Muscle of leg (tissue), 11 donors: ENCODE results near the gene BARD1. TPM values are rescaled to one million over a fixed set of nuclear protein-coding genes. Genes with fewer than 3 reads are reported as not detected.
"Not testable (repeated sequence)": the region's sequence is repeated elsewhere in the genome, so short reads cannot be mapped to it uniquely, and the experiment has no call there.

Experiments
- DNase-seq: peaks from one replicate; pipeline ENCODE4 v3.0.0; 2013
- H3K27ac ChIP-seq: one replicate; pipeline ENCODE4 v1.5.1; 2013; ENCODE audit warnings: mild to moderate bottlenecking, low read length, control low read depth
- H3K27me3 ChIP-seq: one replicate; pipeline ENCODE4 v1.6.1; 2013; ENCODE audit warnings: low read length; ENCODE audit not compliant: control insufficient read depth, insufficient read depth
- H3K36me3 ChIP-seq: one replicate; pipeline ENCODE4 v1.6.1; 2013; ENCODE audit warnings: low read length; ENCODE audit not compliant: control insufficient read depth, insufficient read depth
- H3K4me1 ChIP-seq: one replicate; pipeline ENCODE4 v1.6.1; 2013; ENCODE audit warnings: low read length; ENCODE audit not compliant: control insufficient read depth, insufficient read depth
- H3K4me3 ChIP-seq: one replicate; pipeline ENCODE4 v1.5.1; 2013; ENCODE audit warnings: low read length, control low read depth
- H3K9me3 ChIP-seq: replicated peaks from 2 replicates; pipeline ENCODE4 v1.6.1; 2013; ENCODE audit warnings: low read depth, low read length; ENCODE audit not compliant: control insufficient read depth
- WGBS: methylation state at CpG from one replicate; pipeline ENCODE4 v1.1.5; 2013; ENCODE audit warnings: missing lambda C conversion rate; ENCODE audit not compliant: insufficient coverage; 5-methylcytosine and 5-hydroxymethylcytosine counted together
- polyA plus RNA-seq, 8 donors: library from polyadenylated mRNA; unstranded; fragments of 120-200 nt; gene quantifications; one replicate each; pipeline versions ENCODE4 v1.2.1 to v1.2.3, GENCODE V29; 2013; ENCODE audit warnings: inconsistent platforms in 1 of 8, low replicate concordance in 1 of 8; ENCODE audit not compliant: insufficient read length in 8 of 8, insufficient read depth in 1 of 8
- total RNA-seq: library from RNA; stranded (reverse); fragments of 120-200 nt; gene quantifications from one replicate; pipeline ENCODE4 v1.2.4, GENCODE V29; 2013

Gene BARD1
- total and polyA plus RNA-seq, 9 donors, result 6.5 to 36.9 (median 10.1) TPM

- H3K9me3 ChIP-seq, result no peaks in the 10 kb centered on the region
- no peaks in the 10 kb centered on the region for H3K27me3 ChIP-seq
- H3K4me3 ChIP-seq, result peak overlapping the region; percentile 71
- whole genome bisulfite sequencing, result 41% methylated on average over 14 of the region's 14 CpGs
- H3K27ac ChIP-seq, result peak overlapping the region; percentile 99
- H3K36me3 ChIP-seq, result no peaks in the 10 kb centered on the region
- peak; percentile 20 for DNase-seq
- peaks cover 9% of the 10 kb centered on the region for H3K4me1 ChIP-seq
These were observed 1.2 kb upstream of the BARD1 start for GRCh38 chr2:214810671-214811070.

- WGBS, result under 1% methylated on average over 53 of the region's 63 CpGs
These were observed 475 bp upstream of the BARD1 start for GRCh38 chr2:214809751-214810564.

GRCh38 chr2:214807653-214808052 lies 1.8 kb downstream of the BARD1 start:
- no peaks in the 10 kb centered on the region for H3K9me3 ChIP-seq

More at GRCh38 chr2:214809751-214810564, 475 bp upstream of the BARD1 start:
- H3K4me3 ChIP-seq, result peak overlapping the region; percentile 92
- H3K27ac ChIP-seq, result peak overlapping the region; percentile 99
- H3K36me3 ChIP-seq, result no peaks in the 10 kb centered on the region
- no peaks in the 10 kb centered on the region for H3K9me3 ChIP-seq
- H3K27me3 ChIP-seq, result no peaks in the 10 kb centered on the region
- H3K4me1 ChIP-seq, result peaks cover 9% of the 10 kb centered on the region
- peak; percentile 99 for DNase-seq

GRCh38 chr2:214801768-214802397 lies 7.6 kb downstream of the BARD1 start:
- peaks cover 4% of the 10 kb centered on the region for H3K4me1 ChIP-seq
- no peak overlapping the region for H3K4me3 ChIP-seq
- no peak overlapping the region for H3K27ac ChIP-seq
- H3K9me3 ChIP-seq, result no peaks in the 10 kb centered on the region
- no peaks in the 10 kb centered on the region for H3K36me3 ChIP-seq
- H3K27me3 ChIP-seq, result no peaks in the 10 kb centered on the region
- DNase-seq, result no peak
- 100% methylated on average over 1 of the region's 3 CpGs for WGBS

More at GRCh38 chr2:214807653-214808052, 1.8 kb downstream of the BARD1 start:
- DNase-seq, result peak; percentile 18
- H3K4me3 ChIP-seq, result peak overlapping the region; percentile 92
- H3K4me1 ChIP-seq, result peaks cover 9% of the 10 kb centered on the region
- H3K27me3 ChIP-seq, result no peaks in the 10 kb centered on the region
- H3K27ac ChIP-seq, result peak overlapping the region; percentile 99
- no peaks in the 10 kb centered on the region for H3K36me3 ChIP-seq
- WGBS, result 0% methylated on average over 1 of the region's 3 CpGs

GRCh38 chr2:214801068-214801467 lies 8.4 kb downstream of the BARD1 start:
- H3K27me3 ChIP-seq, result no peaks in the 10 kb centered on the region
- H3K27ac ChIP-seq, result no peak overlapping the region
- no peaks in the 10 kb centered on the region for H3K9me3 ChIP-seq
- H3K36me3 ChIP-seq, result no peaks in the 10 kb centered on the region
- no peak for DNase-seq
- no peak overlapping the region for H3K4me3 ChIP-seq
- peaks cover 2% of the 10 kb centered on the region for H3K4me1 ChIP-seq
- WGBS, result no CpG with 5 or more reads among the region's 2 CpGs

GRCh38 chr2:214800180-214800579 lies 9.3 kb downstream of the BARD1 start:
- Histone ChIP-seq H3K36me3 (peaks cover 5% of the 10 kb centered on the region), H3K9me3 (no peaks in the 10 kb centered on the region), H3K27ac (no peak overlapping the region), H3K4me3 (no peak overlapping the region), H3K4me1 (no peaks in the 10 kb centered on the region), H3K27me3 (no peaks in the 10 kb centered on the region)
- 100% methylated on average over 1 of the region's 3 CpGs for WGBS
- no peak for DNase-seq

- Histone ChIP-seq H3K9me3 (no peaks in the 10 kb centered on the region), H3K36me3 (peaks cover 11% of the 10 kb centered on the region), H3K27me3 (no peaks in the 10 kb centered on the region), H3K27ac (no peak overlapping the region), H3K4me1 (no peaks in the 10 kb centered on the region), H3K4me3 (no peak overlapping the region)
- no CpG with 5 or more reads among the region's 1 CpG for WGBS
- no peak for DNase-seq
These were observed 12.6 kb downstream of the BARD1 start for GRCh38 chr2:214796911-214797310.

GRCh38 chr2:214783181-214783580 lies 26.3 kb downstream of the BARD1 start:
- not testable (repeated sequence) for H3K9me3 ChIP-seq, H3K4me1 ChIP-seq, DNase-seq, H3K4me3 ChIP-seq, H3K27ac ChIP-seq, H3K27me3 ChIP-seq
- peaks cover 18% of the 10 kb centered on the region for H3K36me3 ChIP-seq
- no CpG with 5 or more reads among the region's 1 CpG for WGBS

GRCh38 chr2:214782671-214783070 lies 26.8 kb downstream of the BARD1 start:
- no peak overlapping the region for H3K27ac ChIP-seq
- no peaks in the 10 kb centered on the region for H3K27me3 ChIP-seq
- DNase-seq, result no peak
- H3K4me3 ChIP-seq, result no peak overlapping the region
- peaks cover 8% of the 10 kb centered on the region for H3K9me3 ChIP-seq
- no peaks in the 10 kb centered on the region for H3K4me1 ChIP-seq
- H3K36me3 ChIP-seq, result peaks cover 18% of the 10 kb centered on the region
- WGBS, result no CpG with 5 or more reads among the region's 1 CpG

- no peak overlapping the region for H3K27ac ChIP-seq
- H3K4me3 ChIP-seq, result no peak overlapping the region
- H3K4me1 ChIP-seq, result no peaks in the 10 kb centered on the region
- no peak for DNase-seq
- H3K36me3 ChIP-seq, result peaks cover 26% of the 10 kb centered on the region
- H3K9me3 ChIP-seq, result peaks cover 8% of the 10 kb centered on the region
- H3K27me3 ChIP-seq, result no peaks in the 10 kb centered on the region
- WGBS, result no CpG with 5 or more reads among the region's 2 CpGs
These were observed 28.3 kb downstream of the BARD1 start for GRCh38 chr2:214781226-214781625.
